Muscle of leg (tissue), 11 donors: Measurements from ENCODE around the gene KRTAP10-9. TPM values are rescaled to one million over a fixed set of nuclear protein-coding genes. Genes with fewer than 3 reads are reported as not detected.
"Not testable (repeated sequence)": the region's sequence is repeated elsewhere in the genome, so short reads cannot be mapped to it uniquely, and the experiment has no call there.

Experiments
- DNase-seq: peaks from one replicate; pipeline ENCODE4 v3.0.0; 2013
- H3K27ac ChIP-seq: one replicate; pipeline ENCODE4 v1.5.1; 2013; ENCODE audit warnings: mild to moderate bottlenecking, low read length, control low read depth
- H3K27me3 ChIP-seq: one replicate; pipeline ENCODE4 v1.6.1; 2013; ENCODE audit warnings: low read length; ENCODE audit not compliant: control insufficient read depth, insufficient read depth
- H3K36me3 ChIP-seq: one replicate; pipeline ENCODE4 v1.6.1; 2013; ENCODE audit warnings: low read length; ENCODE audit not compliant: control insufficient read depth, insufficient read depth
- H3K4me1 ChIP-seq: one replicate; pipeline ENCODE4 v1.6.1; 2013; ENCODE audit warnings: low read length; ENCODE audit not compliant: control insufficient read depth, insufficient read depth
- H3K4me3 ChIP-seq: one replicate; pipeline ENCODE4 v1.5.1; 2013; ENCODE audit warnings: low read length, control low read depth
- H3K9me3 ChIP-seq: replicated peaks from 2 replicates; pipeline ENCODE4 v1.6.1; 2013; ENCODE audit warnings: low read depth, low read length; ENCODE audit not compliant: control insufficient read depth
- WGBS: methylation state at CpG from one replicate; pipeline ENCODE4 v1.1.5; 2013; ENCODE audit warnings: missing lambda C conversion rate; ENCODE audit not compliant: insufficient coverage; 5-methylcytosine and 5-hydroxymethylcytosine counted together
- polyA plus RNA-seq, 8 donors: library from polyadenylated mRNA; unstranded; fragments of 120-200 nt; gene quantifications; one replicate each; pipeline versions ENCODE4 v1.2.1 to v1.2.3, GENCODE V29; 2013; ENCODE audit warnings: inconsistent platforms in 1 of 8, low replicate concordance in 1 of 8; ENCODE audit not compliant: insufficient read length in 8 of 8, insufficient read depth in 1 of 8
- total RNA-seq: library from RNA; stranded (reverse); fragments of 120-200 nt; gene quantifications from one replicate; pipeline ENCODE4 v1.2.4, GENCODE V29; 2013

The KRTAP10-9 gene
- total and polyA plus RNA-seq, 9 donors: not detected

DNA sequence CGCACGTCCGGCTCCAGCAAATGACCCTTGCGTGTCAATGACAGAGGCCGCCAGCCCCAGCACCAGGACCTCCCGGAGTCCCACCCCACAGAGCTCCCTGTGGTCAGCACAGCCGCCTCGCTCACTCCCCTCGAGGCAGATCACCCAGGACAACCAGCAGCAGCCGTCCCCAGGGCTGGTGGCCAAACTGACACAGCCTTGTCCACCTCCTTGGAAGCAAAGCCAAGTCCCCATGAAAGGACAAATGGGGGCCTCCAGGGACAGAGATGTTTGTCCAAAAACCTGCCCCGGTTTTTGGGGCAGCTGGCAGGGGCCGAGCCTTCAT lies 12.4 kb downstream of the KRTAP10-9 start:
- DNase-seq: no peak
- Histone ChIP-seq H3K36me3 (no peaks in the 10 kb centered on the region), H3K9me3 (peaks cover 7% of the 10 kb centered on the region), H3K4me1 (peaks cover 2% of the 10 kb centered on the region), H3K4me3 (no peak overlapping the region), H3K27me3 (no peaks in the 10 kb centered on the region), H3K27ac (no peak overlapping the region)
- 79% methylated on average over 12 of the region's 12 CpGs for WGBS

DNA sequence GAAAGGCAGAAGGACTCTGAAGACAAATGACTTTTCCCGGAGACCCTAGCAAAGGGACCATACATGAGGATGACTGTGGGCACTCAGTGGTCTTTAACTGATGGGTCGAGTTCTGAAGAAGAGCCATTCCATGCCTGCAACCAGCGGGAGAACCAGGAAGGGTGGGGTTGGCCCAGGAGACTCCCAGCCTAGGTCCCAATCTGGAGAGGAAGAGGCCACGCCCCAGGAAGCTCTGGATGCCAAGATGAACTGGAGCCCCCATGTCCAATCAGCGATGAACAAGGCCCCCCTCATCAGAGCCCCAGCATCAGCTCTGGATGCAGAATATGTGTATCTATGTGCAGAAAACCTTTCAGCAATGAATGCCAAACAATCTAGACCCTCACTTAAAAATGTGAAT lies 13.9 kb downstream of the KRTAP10-9 start:
- DNase-seq: no peak
- 88% methylated on average over 3 of the region's 5 CpGs for WGBS
- Histone ChIP-seq H3K4me3 (no peak overlapping the region), H3K27ac (no peak overlapping the region), H3K36me3 (no peaks in the 10 kb centered on the region), H3K4me1 (peaks cover 2% of the 10 kb centered on the region), H3K27me3 (no peaks in the 10 kb centered on the region), H3K9me3 (peaks cover 9% of the 10 kb centered on the region)

DNA sequence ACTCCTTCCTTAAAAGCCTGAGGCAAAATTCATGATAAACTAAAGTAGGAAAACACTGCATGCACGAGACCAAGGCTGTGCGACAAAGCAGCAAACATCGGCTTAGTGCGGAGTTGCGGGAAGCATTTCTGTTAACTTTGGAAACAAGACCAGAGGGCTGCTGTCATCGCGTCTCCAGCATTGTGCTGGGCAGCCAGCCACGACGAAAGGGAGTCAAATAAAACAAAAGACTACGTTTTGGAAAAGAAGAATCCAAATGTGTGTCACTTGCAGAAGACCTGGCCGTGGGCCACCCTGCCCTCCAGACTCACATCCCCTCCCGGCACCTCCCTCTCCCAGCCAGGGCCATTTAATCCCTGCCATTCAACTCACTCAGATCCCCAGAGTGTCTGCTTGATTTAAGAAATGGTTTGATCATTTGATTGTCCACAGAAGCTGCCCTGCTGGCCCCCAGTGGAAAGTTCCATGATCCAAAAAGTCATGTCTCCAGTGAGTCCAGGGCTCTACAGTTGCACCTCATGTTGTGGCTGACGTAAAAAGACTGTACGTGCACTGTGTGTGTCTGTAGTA lies 16.9 kb downstream of the KRTAP10-9 start:
- H3K4me3 ChIP-seq: no peak overlapping the region
- DNase-seq: no peak
- no peaks in the 10 kb centered on the region for H3K36me3 ChIP-seq
- peaks cover 9% of the 10 kb centered on the region for H3K9me3 ChIP-seq
- WGBS: 85% methylated on average over 12 of the region's 14 CpGs
- H3K27me3 ChIP-seq: no peaks in the 10 kb centered on the region
- H3K4me1 ChIP-seq: peaks cover 2% of the 10 kb centered on the region
- no peak overlapping the region for H3K27ac ChIP-seq

DNA sequence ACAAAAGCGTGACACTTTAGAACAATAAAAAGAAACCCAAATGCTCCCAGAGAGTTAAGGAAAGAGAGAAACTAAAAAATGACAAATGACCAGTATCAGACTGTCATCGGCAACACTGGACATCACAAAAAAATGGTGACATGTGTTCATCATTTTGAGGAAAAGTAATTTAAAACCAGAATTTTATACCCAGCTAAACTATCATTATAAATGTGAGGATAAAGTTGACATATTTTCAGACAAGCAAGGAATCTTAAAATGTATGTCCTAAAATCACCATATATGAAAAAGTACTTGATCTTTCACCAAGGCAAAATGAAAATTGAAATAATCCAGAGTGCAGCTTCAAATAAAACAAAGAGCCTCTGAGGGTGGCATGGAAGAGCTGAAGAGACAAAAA lies 18.0 kb downstream of the KRTAP10-9 start:
- Histone ChIP-seq H3K36me3 (no peaks in the 10 kb centered on the region), H3K4me1 (peaks cover 2% of the 10 kb centered on the region), H3K9me3 (peaks cover 9% of the 10 kb centered on the region), H3K27me3 (no peaks in the 10 kb centered on the region), H3K27ac (no peak overlapping the region), H3K4me3 (no peak overlapping the region)
- no CpG with 5 or more reads among the region's 2 CpGs for WGBS
- no peak for DNase-seq

DNA sequence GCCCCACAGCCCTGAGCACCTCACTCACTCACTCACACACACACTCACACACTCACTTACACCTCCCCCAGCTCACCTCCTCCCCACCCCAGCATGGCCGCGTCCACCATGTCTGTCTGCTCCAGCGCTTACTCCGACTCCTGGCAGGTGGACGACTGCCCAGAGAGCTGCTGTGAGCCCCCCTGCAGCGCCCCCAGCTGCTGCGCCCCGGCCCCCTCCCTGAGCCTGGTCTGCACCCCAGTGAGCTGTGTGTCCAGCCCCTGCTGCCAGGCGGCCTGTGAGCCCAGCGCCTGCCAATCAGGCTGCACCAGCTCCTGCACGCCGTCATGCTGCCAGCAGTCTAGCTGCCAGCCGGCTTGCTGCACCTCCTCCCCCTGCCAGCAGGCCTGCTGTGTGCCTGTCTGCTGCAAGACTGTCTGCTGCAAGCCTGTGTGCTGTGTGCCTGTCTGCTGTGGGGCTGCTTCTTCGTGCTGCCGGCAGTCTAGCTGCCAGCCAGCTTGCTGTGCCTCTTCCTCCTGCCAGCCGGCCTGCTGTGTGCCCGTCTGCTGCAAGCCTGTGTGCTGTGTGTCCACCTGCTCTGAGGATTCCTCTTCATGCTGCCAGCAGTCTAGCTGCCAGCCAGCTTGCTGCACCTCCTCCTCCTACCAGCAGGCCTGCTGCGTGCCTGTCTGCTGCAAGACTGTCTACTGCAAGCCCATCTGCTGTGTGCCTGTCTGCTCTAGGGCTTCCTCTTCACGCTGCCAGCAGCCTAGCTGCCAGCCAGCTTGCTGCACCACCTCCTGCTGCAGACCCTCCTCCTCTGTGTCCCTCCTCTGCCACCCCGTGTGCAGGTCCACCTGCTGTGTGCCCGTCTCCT lies 19.7 kb downstream of the KRTAP10-9 start, which contains the start of gene KRTAP10-11:
TSS of gene KRTAP10-11 (plus strand) at position 49 of the 856 bp plus-strand sequence. CDS start at position 94, 45 bp downstream.
- H3K9me3 ChIP-seq, H3K27me3 ChIP-seq, H3K36me3 ChIP-seq, H3K4me3 ChIP-seq, H3K4me1 ChIP-seq, H3K27ac ChIP-seq, DNase-seq: not testable (repeated sequence)
- 75% methylated on average over 21 of the region's 21 CpGs for WGBS

DNA sequence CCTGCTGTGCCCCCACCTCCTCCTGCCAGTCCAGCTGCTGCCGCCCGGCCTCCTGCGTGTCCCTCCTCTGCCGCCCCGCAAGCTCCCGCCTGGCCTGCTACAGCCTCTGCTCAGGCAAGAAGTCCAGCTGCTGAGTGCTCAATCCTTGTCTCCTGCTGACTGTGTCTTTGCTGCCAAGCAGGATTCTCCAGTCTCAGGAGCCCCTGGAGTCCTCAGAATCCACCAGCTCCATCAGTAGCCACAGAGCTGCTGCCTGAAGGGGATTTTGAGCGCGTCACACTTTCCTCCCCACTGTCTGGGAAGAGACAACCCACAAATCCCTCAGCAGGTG lies 20.3 kb downstream of the KRTAP10-9 start:
- Histone ChIP-seq H3K9me3 (peaks cover 9% of the 10 kb centered on the region), H3K27me3 (no peaks in the 10 kb centered on the region), H3K36me3 (no peaks in the 10 kb centered on the region), H3K4me3 (no peak overlapping the region), H3K27ac (no peak overlapping the region), H3K4me1 (peaks cover 2% of the 10 kb centered on the region)
- WGBS: 38% methylated on average over 7 of the region's 8 CpGs
- DNase-seq: peak; percentile 19

DNA sequence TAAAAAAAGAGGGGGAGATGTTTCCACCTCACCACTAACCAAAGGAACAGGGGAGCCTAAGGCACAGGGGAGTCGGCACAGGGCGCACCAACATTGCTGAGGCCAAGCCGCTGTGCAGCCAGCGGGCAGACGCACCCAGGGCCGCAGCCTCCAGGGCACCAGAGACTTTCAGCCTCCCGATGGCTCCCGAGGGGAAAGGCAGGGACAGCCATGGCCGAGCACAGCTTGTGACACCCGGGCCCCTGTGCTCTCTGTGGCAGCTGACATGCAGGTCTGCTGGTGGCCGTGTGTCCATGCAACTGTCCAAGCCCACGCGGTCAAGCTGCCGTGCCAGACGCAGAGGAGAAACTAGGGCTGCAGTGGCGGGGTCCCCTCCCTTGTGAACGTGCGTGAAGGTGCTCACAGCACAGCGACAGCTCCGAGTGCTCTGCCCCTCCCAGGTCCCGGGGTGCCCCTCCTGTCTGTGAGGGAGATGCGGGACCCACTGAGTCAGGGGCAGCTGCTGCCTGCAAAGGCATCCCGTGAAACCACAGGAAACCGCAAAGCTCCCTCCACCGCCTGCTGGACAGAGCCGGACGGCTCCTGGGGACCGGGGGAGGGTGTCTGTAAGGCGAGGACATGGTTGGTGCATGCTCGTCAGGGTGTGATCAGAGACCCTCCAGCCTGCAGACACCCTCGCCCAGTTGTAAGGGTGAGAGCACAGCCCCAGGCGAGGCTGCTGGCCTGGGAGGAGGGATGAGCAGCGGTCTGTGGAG lies 21.8 kb downstream of the KRTAP10-9 start:
- H3K9me3 ChIP-seq: peaks cover 8% of the 10 kb centered on the region
- H3K36me3 ChIP-seq: no peaks in the 10 kb centered on the region
- H3K27ac ChIP-seq: no peak overlapping the region
- no peaks in the 10 kb centered on the region for H3K27me3 ChIP-seq
- peaks cover 2% of the 10 kb centered on the region for H3K4me1 ChIP-seq
- 66% methylated on average over 30 of the region's 33 CpGs for WGBS
- no peak overlapping the region for H3K4me3 ChIP-seq
- DNase-seq: no peak

DNA sequence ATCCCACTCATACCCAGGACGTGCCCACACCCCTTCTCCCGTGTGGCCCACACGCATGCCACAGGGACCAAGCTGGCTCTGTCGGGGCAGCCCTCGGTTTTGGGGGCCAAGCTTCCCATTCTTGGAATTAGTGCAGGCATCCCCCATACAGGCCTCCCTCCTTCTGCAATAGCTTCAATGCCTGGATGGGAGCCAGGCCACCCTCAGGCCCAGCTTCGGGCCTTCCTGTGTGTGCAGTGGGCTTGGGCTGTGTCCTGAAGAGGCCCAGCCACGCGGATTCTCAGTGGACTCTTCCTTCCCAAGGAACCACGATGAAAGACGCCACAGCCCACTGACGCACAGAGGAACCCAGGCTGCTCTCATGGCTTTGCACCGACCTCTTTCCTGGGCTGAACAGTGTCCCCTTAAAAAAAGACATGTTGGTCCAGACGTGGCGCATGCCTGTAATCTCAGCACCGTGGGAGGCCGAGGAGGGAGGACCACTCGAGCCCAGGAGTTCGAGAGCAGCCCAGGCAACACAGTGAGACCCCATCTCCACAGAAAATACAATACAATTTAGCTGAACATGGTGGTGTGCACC lies 22.7 kb downstream of the KRTAP10-9 start:
- Histone ChIP-seq H3K9me3 (no peaks in the 10 kb centered on the region), H3K27me3 (peaks cover 6% of the 10 kb centered on the region), H3K4me3 (no peak overlapping the region), H3K27ac (no peak overlapping the region), H3K36me3 (no peaks in the 10 kb centered on the region), H3K4me1 (peaks cover 2% of the 10 kb centered on the region)
- 63% methylated on average over 16 of the region's 18 CpGs for WGBS
- peak; percentile 18 for DNase-seq

DNA sequence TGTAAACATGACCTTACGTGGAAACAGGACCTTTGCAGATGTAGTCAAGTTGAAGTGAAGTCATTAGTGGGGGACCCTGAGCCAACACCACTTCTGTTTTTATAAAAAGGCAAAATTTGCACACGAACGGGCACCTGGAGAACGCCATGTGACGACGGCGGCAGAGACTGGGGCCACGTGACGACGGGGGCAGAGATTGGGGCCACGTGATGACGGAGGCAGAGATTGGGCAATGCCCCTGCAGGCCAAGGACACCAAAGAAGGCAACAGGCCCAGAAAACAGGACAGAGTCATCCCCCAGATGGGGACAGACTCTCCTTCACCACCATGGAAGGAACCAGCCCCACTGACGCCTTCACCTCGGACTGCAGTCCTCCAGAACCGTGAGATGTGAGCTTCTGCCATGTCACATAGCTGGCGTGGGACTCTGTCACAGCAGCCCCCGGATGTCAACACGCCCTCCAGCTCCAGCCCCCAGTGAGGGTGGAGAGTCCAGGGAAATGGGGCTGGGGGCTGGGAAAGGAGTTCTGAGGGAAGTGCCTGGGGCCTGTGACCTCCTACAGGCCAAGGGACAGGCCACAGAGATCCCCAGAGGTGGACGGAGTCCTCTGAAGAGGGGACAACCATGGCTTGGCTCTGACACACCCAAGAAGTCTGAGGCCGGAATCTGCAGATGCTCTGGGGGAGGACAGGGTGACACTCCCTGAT lies 23.5 kb downstream of the KRTAP10-9 start:
- WGBS: 90% methylated on average over 15 of the region's 20 CpGs
- Histone ChIP-seq H3K27ac (no peak overlapping the region), H3K36me3 (no peaks in the 10 kb centered on the region), H3K4me3 (no peak overlapping the region), H3K9me3 (no peaks in the 10 kb centered on the region), H3K4me1 (peaks cover 2% of the 10 kb centered on the region), H3K27me3 (peaks cover 6% of the 10 kb centered on the region)
- no peak for DNase-seq
